Left colon (tissue), 2 donors: Measurements from ENCODE around the gene FBXO28. TPM values are rescaled to one million over a fixed set of nuclear protein-coding genes. Genes with fewer than 3 reads are reported as not detected.
A peak's percentile ranks its signal among the peaks of the same experiment; 100 is the strongest.

Source experiments
- ATAC-seq: fragments of 200-7000 bp; cut with Tn5 transposase; one replicate; pipeline ENCODE4 v1.9.1; 2020; ENCODE audit warnings: mild to moderate bottlenecking, moderate library complexity
- DNase-seq, 2 donors: peaks; one replicate each; pipeline ENCODE4 v3.0.0-alpha.2; 2020
- intact Hi-C, 2 donors: fragments of 100-400 bp; cut with DNase I in 1 of 2; cut with micrococcal nuclease in 1 of 2; formaldehyde crosslinking; loops; one replicate each; pipeline versions ENCODE4 v1.11.2 to v1.14.0; 2022; cut with DNase I, micrococcal nuclease
- total RNA-seq, 2 donors: library from RNA; stranded (reverse); fragmentation: NEBNext Ultra II Directional; extraction: Animal tissue kit (Norgen Biotek cat#: 25700); gene quantifications; one replicate each; pipeline ENCODE4 v1.2.1, GENCODE V29; 2021
- donor health status: DM: no; HTN: no; CAD: no.
- donor health status: DM: yes; HTN: yes; CAD: no.

FBXO28 gene
- total RNA-seq, 2 donors from 2014 or later, result 33.2 to 34.0 TPM

DNA sequence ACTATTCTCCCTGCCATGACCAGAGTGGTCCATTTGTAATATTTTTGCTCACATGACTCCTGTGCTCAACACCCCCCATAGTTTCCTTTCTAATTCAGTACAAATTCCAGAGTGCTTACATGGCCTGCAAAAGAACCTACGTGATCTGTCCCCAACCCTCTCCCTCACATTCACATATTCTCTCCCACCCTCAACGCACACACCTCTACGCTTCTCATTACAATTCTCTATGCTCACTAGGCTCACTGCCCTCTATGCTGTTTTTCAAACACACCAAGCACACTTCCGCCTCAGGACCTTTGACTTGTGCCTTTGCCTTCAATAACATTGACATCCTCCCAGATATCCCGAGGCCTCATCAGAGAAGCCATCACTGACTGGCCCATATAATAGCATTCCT lies 23.8 kb upstream of the FBXO28 start:
- ATAC-seq, result no peak
- intact Hi-C loops, result no loop called here
- no peak for DNase-seq

DNA sequence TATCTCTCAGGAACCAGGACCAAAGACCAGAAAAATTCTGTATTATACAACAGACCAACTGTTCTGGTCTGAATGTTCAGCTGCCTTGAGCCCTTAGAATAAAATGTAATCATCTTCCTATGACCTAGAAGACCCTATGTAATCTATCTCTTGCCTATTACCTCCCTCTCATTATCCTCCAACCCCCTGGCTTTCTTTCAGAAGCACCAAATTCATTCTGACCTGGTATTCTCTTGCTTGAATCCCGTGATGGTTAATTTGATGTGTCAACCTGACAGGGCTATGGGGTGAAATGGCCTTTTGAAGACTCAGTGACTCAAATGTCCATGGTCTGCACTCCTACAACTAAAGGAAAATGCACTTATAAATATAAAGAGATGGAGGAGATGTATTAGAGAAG lies 21.8 kb upstream of the FBXO28 start:
- ATAC-seq (no peak), DNase-seq (no peak)
- intact Hi-C loops, result no loop called here

DNA sequence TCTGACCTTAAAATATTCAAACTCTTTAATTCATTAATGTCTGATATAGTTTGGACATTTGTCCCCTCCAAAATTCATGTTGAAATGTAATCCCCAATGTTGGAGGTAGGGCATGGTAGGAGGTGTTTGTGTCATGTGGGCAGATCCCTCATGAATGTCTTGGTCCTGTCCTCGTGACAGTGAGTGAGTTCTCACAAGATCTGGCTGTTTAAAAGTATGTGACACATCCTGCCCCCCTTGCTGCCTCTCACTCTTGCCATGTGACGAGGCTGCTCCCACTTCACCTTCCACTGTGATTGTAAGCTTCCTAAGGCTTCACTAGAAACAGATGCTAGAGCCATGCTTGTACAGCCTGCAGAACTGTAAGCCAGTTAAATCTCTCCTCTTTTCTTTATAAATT lies 21.3 kb upstream of the FBXO28 start:
- ATAC-seq (no peak), DNase-seq (no peak)
- intact Hi-C loops, result no loop called here

DNA sequence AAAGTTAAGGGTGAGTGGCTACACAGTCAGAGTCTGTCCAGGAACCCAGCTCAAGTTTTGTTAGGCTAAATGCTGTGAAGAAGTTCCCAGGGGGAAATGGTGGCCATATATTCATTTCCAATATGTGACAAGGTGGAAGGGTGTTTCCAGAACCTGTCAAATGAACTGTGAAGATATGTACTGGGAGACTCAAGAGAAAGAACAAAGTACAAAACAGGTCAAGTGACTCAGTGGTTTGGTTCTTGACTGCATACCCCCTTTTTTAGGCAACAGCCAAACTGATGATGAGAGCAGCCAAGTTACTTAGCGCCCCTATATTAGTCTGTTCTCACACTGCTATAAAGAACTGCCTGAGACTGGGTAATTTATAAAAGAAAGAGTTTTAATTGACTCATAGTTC lies 18.6 kb upstream of the FBXO28 start:
- no peak for ATAC-seq
- intact Hi-C loops, result no loop called here
- DNase-seq, result no peak

DNA sequence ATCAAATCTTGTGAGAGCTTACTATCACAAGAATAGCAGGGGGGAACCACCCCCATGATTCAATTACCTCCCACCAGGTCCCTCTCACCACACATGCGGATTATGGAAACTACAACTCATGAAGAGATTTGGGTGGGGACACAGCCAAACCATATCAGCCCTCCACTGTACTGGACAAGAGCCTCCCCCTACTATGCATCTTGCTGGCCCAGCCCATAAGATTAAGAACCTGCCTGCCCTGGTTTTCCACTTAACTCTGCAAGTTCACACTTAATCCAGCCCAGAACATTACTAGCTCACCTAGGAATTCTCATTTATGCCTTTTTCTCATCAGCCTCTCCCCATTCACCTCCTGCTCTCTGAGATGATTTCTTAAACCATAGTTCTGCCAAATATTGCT lies 18.0 kb upstream of the FBXO28 start:
- intact Hi-C loops, result no loop called here
- no peak for DNase-seq
- no peak for ATAC-seq

DNA sequence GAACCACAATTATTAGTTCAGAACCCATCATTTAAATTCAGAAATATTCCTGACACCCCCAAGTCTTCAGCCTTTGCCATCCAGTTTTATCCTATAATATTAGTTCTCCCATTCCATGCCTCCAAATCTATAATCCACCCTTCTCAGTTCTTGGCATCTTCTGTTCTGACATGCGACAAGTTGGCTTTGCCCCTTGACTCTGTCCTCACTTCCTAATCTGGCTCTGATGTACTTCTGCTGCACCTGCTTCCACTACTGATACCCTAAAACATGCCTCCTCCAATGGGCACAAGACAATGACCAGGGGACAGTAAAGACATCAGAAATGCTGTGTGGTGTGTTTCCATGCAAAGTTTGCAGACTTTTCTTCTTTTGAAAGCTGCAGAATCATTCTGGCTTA lies 17.1 kb upstream of the FBXO28 start:
- intact Hi-C loops, result no loop called here
- DNase-seq (no peak), ATAC-seq (no peak)

DNA sequence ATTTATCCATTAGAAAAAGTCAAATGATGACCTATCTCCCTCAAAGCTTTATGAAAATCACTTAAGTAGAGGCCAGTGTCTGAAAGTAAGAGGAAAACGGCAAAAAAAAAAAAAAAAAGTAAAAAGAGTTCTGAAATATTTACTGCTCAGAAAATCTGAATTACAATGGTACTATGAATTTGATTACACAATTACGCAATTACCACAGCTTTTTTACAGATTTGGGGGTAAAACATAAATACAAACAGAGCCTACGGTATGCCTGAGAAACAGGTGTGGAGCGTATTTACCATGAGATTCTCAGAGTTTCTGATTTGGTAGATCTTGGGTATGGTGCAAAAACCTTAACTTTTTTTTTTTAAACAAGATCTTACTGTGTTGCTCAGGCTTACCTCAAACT lies 15.9 kb upstream of the FBXO28 start:
- ATAC-seq, result no peak
- intact Hi-C loops, result no loop called here
- no peak for DNase-seq

DNA sequence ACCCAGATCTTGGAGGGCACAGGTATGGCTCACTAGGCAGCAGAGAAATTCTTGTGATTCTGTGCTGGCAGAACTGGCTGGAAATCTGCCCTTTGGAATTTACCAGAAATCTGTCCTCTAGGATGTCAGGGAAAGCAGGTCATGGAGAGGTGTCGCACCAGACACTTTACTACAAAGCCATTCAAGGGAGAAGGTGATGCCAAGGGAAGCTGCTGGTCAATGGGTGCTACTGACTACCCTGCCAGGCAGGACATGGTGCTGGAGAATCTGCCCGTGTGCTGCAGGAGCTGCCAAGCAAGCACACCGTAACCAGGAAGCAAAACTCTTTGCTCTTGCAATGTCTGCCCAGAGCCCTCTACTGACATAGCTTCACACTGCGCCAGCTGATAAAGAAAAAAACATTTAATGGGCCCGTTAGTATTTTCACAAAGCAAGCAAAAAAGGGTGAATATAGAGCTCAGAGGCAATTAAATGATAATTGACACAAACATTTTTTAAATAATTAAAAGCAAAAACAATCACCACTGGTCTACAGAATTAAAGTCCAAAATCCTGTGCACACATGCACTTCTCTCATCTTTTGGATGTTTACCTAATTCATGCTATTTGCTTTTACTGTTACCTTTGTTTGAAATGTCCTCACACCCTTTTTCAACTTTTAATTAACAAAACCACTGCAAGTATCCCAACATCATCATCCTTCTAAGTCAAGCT lies 7.2 kb upstream of the FBXO28 start:
- peak; percentile 100 for ATAC-seq

DNA sequence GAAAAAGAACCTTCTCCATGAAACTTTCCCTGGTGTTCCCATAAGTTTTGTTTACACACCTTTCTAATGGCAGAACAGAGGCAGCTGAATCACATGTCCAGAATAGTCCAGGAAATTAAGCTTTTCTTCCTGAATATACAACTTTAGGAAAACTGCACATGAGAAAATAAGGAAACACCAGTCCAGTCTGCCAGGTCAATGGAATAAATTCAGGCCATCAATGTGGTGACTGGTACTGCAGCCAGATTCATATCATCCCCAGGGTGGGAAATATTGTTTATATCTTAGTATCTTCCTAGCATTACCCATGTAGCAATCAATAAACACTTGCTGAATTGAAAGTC lies 6.7 kb upstream of the FBXO28 start:
- intact Hi-C loops, result no loop called here
- ATAC-seq (no peak), DNase-seq (no peak)

More for the DNA sequence above, 7.2 kb upstream of the FBXO28 start:
- intact Hi-C loops, result no loop called here
- peak; percentile 37 to 55 for DNase-seq

DNA sequence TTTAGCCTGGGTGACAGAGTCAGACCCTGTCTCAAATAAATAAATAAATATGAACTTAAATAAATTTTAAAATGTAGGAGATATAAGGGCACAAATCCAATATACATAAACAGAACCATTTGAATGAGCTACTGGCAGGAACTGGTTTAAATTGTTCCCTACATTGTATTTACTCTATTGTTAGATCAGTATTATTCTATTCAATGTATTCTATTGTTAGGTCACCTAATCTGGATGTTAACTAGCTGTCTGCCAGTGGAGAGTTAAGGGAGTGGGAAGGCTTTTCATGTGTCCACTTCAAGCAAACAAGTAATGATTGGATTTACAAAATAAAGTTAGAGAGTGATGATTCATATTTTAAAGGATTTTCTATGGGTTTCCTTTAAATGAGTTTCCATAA lies 4.9 kb upstream of the FBXO28 start:
- ATAC-seq (no peak), DNase-seq (no peak)
- intact Hi-C loops, result no loop called here

DNA sequence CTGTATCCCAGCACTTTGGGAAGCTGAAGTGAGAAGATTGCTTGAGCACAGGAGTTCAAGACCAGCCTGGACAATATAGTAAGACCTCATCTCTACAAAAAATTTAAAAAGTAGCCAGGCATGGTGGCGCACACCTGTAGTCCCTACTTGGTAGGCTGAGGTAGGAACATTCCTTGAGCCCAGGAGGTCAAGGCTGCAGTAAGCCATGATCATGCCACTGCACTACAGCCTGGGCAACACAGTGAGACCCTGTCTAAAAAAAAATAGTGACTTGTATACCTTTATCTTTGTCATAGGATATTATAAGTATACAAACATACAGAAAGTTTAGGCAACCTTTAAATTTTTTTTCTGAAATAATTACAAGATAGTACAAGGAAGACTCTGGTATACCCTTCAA lies 3.9 kb upstream of the FBXO28 start:
- intact Hi-C loops, result no loop called here
- ATAC-seq, result no peak
- DNase-seq, result no peak

DNA sequence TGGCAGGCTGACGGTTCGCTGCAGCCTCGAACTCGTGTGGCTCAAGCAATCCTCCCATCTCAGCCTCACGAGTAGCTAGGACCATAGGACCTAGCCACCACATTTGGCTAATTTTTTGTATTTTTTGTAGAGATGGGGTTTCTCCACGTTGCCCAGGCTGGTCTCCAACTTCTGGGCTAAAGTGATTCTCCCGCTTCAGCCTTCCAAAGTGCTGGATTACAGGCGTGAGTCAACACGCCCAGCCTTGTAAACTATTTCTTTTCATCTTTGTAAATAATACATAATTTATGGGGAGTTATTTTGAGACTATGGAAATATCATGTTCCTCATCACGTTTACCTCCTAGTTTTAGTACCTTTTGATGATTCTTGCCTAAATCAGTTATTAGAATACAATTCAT lies 906 bp upstream of the FBXO28 start:
- intact Hi-C loops, result no loop called here
- DNase-seq, result no peak
- ATAC-seq, result no peak

DNA sequence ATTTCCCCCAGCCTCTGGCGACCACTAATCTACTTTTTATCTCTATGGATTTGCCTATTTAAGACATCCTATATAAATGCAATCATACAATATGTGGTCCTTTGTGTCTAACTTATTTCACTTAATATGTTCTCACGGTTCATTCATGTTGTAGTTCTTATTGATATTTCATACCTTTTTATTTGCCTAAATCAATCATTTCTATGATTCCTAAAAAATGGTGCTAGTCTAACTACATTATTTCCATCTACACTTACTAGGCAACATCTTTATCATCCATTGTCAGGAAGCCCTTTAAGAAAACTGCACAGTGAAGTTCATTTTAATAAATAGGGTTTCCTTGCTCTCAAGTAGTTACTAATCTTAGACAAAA lies 380 bp upstream of the FBXO28 start:
- intact Hi-C loops, result no loop called here

DNA sequence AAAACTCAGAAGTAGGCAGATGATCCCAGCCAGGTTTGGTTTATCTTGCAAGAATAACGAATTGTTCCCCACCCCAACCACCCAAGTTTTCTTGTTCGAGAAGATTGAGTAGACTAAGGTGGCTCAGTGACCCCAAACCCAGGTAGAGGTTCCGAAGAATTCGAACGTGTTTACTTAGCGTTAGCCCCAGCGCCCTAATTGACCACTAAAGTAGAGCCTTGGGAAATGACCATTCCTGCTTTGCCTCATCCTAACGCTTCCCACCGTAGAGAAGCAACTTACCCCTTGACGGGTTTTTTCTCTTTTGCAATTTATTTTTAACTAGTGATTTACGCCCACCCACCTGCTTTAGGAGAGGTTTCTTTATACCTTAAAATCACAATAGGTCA lies 870 bp downstream of the FBXO28 start:
- intact Hi-C loops, result loop anchor here in 1 of 2 donors (5.0 kb wide), 1 partner anchor 218 kb away; the partner anchor contains the start of gene NVL
- DNase-seq (no peak), ATAC-seq (peak; percentile 24)

More for the DNA sequence above, 380 bp upstream of the FBXO28 start:
- DNase-seq (no peak), ATAC-seq (no peak)

DNA sequence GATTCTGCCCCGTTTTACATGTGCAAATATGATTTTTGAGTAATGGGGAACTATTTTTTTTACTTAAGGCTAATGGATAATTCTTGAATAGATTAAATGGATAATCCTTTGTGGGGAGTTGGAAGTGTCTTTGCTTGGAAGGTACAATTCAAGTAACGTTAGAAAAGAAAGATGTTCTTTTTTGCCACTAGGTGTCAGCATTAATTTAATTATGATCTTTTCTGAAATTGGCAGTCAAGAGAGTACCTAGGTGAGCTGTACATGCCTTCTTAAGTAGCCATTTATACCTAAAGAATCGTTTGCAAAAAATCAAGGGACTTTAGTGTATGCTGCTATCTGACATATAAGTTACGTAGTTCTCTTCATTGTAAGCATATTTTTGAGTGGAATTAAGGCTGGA lies 2.2 kb downstream of the FBXO28 start:
- ATAC-seq, result peak; percentile 41
- intact Hi-C loops, result loop anchor here in 1 of 2 donors (5.0 kb wide), 1 partner anchor 216 kb away; the partner anchor contains the start of gene NVL
- DNase-seq, result no peak

DNA sequence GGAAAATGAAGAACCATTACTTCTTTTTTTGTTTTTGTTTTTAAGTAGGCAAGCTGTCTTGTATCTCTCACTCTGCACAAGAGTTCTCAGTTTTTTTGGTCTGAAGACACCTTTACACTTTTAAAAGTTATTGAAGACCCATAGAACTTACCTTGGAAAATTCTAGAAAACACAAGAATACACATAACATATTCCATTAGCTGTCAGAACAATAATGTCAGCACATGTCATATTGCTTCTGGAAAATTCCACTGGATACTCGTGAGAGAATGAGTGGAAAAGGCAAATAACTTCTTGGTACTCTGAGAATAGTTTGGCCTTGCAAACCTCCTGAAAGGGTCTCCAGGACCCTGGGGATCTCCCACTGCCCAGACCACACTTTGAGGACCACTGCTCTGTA lies 4.8 kb downstream of the FBXO28 start:
- no peak for DNase-seq
- intact Hi-C loops, result loop anchor here in 1 of 2 donors (5.0 kb wide), 1 partner anchor 214 kb away; the partner anchor contains the start of gene NVL

DNA sequence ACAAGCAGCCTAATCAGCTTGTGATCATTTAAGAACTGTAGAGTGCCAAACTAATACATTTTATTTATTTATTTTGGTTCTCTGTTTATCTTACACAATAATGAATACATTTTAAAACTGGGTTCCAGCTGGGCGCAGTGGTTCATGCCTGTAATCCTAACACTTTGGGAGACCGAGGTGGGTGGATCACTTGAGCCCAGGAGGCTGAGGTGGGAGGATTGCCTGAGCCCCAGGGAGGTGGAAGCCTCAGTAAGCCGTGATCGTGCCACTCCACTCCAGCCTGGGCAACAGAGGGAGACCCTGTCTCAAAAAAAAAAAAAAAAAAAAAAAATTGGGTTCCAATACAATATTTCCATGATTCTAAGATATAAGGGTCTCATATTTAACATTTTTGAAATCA lies 9.2 kb downstream of the FBXO28 start:
- intact Hi-C loops, result no loop called here
- ATAC-seq (no peak), DNase-seq (no peak)

More for the DNA sequence above, 4.8 kb downstream of the FBXO28 start:
- ATAC-seq, result no peak

DNA sequence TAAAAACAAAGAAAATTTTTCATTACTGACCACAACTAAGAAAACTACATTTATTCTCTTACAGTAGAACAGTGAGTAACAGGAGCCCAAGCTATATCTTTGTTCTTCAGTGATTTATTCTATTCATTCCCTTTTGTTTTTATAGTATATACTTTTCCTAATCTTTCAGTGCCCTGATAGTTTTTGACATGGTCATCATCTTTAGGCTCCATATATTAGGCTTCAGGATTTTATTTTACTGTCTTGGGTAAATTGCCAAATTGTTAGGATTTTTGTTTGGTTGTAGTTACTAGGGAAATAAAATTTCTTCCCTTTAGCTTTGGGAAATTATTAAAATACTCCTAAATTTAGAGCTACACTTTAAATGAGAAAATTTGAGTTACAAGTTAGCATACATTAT lies 10.3 kb downstream of the FBXO28 start:
- DNase-seq (no peak), ATAC-seq (no peak)
- intact Hi-C loops, result no loop called here

DNA sequence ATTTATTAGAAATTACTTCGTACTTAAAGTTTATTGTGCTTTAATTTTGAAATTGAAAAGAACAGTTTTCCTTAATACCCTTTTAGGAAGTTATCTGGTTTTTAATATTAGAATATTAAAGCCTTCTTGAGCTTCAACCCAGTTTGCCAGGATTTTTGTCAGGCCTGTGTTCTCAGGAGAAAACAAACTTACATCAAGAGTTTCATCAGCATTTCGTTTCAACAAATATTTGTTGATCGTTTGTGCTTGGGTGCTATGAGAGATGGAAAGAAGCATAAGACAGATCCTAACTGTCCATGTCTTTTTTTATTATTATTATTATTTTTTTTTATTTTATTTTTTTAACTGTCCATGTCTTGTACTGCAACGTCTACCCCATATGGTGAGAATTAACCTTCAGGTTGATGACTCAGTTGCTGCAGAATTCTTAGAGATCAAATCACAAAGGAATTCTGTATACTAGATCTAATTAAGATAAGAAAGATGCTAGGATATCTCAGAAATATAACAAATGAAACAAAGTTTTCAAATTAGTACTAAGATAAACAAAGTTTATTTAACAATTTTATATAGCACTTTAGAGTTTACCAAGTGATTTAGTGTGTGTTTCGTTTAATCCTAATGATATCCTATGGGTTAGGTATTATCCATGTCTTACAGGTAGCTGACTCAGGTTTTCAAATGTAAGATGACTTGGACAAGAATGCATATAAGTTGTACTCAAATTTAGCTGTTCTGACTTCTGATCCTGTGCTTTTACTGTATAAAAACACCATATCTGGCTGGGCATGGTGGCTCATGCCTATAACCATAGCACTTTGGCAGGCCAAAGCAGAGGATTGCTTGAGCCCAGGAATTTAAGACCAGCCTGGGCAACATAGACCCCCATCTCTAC lies 14.3 kb downstream of the FBXO28 start:
- DNase-seq (no peak), ATAC-seq (no peak)
- intact Hi-C loops, result no loop called here

DNA sequence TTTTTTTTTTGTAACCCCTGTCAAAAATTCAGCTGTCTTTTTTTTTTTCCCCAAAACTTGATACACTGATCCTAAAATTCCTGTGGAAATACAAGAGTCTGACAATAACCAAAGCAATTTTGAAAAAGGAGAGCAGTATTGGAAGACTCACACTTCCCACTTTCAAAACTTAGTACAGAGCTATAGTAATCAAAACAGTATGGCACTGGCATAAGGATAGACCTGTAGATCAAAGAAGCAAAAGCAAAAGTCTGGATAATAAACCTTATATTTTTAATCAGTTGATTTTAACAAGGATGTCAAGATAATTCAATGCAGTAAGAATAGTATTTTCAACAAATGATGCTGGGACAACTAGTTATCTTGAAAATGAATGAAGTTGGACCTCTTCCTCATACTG lies 17.3 kb downstream of the FBXO28 start:
- intact Hi-C loops, result no loop called here
- no peak for ATAC-seq
- DNase-seq, result no peak
